CD8-positive, alpha-beta memory T cell (primary cell): ENCODE data around the gene PARD3. TPM values are rescaled to one million over a fixed set of nuclear protein-coding genes. Genes with fewer than 3 reads are reported as not detected.

ENCODE experiments used
- CTCF ChIA-PET: fragments of 350-600 bp; sonication (Branson Sonifier 250); formaldehyde crosslinking; loops from one replicate; lab custom pipeline; 2021; ENCODE audit warnings: antibody characterized with exemption; lab: Charles Lee
- POLR2A ChIA-PET: fragments of 350-600 bp; sonication (Branson Sonifier 250); formaldehyde crosslinking; loops from one replicate; lab custom pipeline; 2021; ENCODE audit warnings: antibody characterized with exemption; lab: Charles Lee
- DNase-seq, 5 donors: peaks; one replicate each; pipeline versions ENCODE4 v3.0.0 to v3.0.0-alpha.2; 2020 to 2022; ENCODE audit warnings: mixed read lengths in 1 of 5
- H3K27ac ChIP-seq: one replicate; pipeline ENCODE4 v1.7.0; 2013; ENCODE audit warnings: low read depth, mild to moderate bottlenecking, low read length, moderate library complexity
- H3K27me3 ChIP-seq: 2 replicates; pipeline ENCODE4 v1.7.0; 2013; ENCODE audit warnings: low read length, mild to moderate bottlenecking; ENCODE audit not compliant: insufficient read depth, poor library complexity, severe bottlenecking
- H3K36me3 ChIP-seq: 2 replicates; pipeline ENCODE4 v1.7.0; 2013; ENCODE audit warnings: mild to moderate bottlenecking, low read length, moderate library complexity; ENCODE audit not compliant: insufficient read depth
- H3K4me1 ChIP-seq: 2 replicates; pipeline ENCODE4 v1.7.0; 2013; ENCODE audit warnings: mild to moderate bottlenecking, low read length, moderate library complexity; ENCODE audit not compliant: insufficient read depth
- H3K4me3 ChIP-seq: 2 replicates; pipeline ENCODE4 v1.7.0; 2013; ENCODE audit warnings: mild to moderate bottlenecking, low read length
- H3K9me3 ChIP-seq: 2 replicates; pipeline ENCODE4 v1.7.0; 2013; ENCODE audit warnings: mild to moderate bottlenecking, low read length
- H3K27ac Mint-ChIP-seq, 8 donors: one replicate each; pipeline ENCODE4 v1.8.0; 2020 to 2021; ENCODE audit warnings: mixed read lengths in 8 of 8, mild to moderate bottlenecking in 6 of 8, inconsistent platforms in 3 of 8, moderate library complexity in 3 of 8
- H3K27me3 Mint-ChIP-seq, 2 donors: one replicate each; pipeline ENCODE4 v1.8.0; 2020 to 2021; ENCODE audit warnings: mixed read lengths in 2 of 2, mild to moderate bottlenecking in 1 of 2, moderate library complexity in 1 of 2
- H3K36me3 Mint-ChIP-seq, 3 donors: one replicate each; pipeline ENCODE4 v1.8.0; 2020 to 2021; ENCODE audit warnings: mixed read lengths in 3 of 3, inconsistent platforms in 1 of 3, mild to moderate bottlenecking in 1 of 3
- H3K4me1 Mint-ChIP-seq, 3 donors: one replicate each; pipeline ENCODE4 v1.8.0; 2020 to 2021; ENCODE audit warnings: mixed read lengths in 3 of 3, inconsistent platforms in 1 of 3, mild to moderate bottlenecking in 1 of 3
- H3K4me3 Mint-ChIP-seq, 7 donors: one replicate each; pipeline ENCODE4 v1.8.0; 2020 to 2021; ENCODE audit warnings: mixed read lengths in 7 of 7, mild to moderate bottlenecking in 6 of 7, moderate library complexity in 4 of 7, inconsistent platforms in 2 of 7
- H3K9me3 Mint-ChIP-seq, 5 donors: one replicate each; pipeline ENCODE4 v1.8.0; 2020 to 2022; ENCODE audit warnings: mixed read lengths in 5 of 5, mild to moderate bottlenecking in 3 of 5, moderate library complexity in 2 of 5, inconsistent platforms in 1 of 5
- polyA plus RNA-seq: library from polyadenylated mRNA; unstranded; fragments of 300-500 nt; fragmentation: Illumina TruSeq; gene quantifications from one replicate; pipeline ENCODE4 v1.2.3, GENCODE V29; 2021
- total RNA-seq, 2 experiments: library from RNA; stranded (reverse); gene quantifications; one replicate each; pipeline ENCODE4 v1.2.3, GENCODE V29; 2021

PARD3 gene
- total and polyA plus RNA-seq, 3 experiments from 2014 or later: 0.27 to 0.46 TPM; not detected in 1

DNA sequence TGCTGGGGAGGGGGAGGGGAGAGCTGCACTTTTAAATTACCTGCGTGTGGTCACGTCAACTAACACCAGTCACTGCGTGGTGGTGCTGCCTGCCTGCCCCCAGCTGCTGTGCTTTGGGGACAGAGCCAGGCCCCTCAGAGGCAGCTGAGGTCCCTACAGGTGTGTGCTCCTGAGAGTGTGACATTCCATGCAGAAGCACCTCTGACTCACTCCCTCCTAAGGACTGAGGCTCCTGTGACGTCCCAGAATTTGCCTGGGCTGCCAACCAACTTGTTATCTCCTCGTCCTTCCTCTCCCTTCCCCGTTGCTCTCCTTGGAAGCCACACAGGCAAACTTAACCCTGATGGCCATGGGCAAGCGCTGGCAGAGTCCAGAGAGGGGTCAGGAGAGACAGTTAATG is 563.0 kb downstream of the PARD3 start:
- ChIA-PET POLR2A (no interaction called here), CTCF (no interaction called here)
- H3K4me1 Mint-ChIP-seq: no peaks in the 10 kb centered on the region
- no peak for DNase-seq
- H3K27me3 Mint-ChIP-seq: no peaks in the 10 kb centered on the region
- no peaks in the 10 kb centered on the region for H3K36me3 ChIP-seq
- H3K27ac Mint-ChIP-seq: no peak overlapping the region
- H3K9me3 Mint-ChIP-seq: peaks cover 0 to 4% (median 0%) of the 10 kb centered on the region in 5 donors
- no peaks in the 10 kb centered on the region for H3K27me3 ChIP-seq
- H3K36me3 Mint-ChIP-seq: no peaks in the 10 kb centered on the region
- no peak overlapping the region for H3K4me3 Mint-ChIP-seq
- H3K27ac ChIP-seq: no peak overlapping the region
- H3K9me3 ChIP-seq: no peaks in the 10 kb centered on the region
- no peak overlapping the region for H3K4me3 ChIP-seq
- H3K4me1 ChIP-seq: no peaks in the 10 kb centered on the region

DNA sequence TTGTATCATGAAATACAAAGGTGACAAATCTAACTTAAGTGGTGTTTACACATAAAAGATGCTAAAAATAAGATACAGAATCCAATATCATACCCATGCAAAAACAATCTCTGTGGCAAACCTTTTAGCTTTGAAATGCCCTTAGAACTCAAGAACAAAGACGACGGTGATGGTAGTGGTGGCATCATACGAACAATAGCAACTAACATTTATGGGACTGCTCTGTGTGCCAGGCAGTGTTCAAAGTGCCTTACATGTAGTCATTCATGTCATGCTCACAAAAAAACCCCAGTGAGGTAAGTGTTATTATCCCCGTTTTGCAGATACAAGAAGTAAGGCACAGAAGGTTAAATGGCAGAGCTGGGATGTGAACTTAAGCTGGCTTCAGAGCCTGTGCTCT is 563.9 kb downstream of the PARD3 start:
- Mint-ChIP-seq H3K27ac (no peak overlapping the region), H3K27me3 (no peaks in the 10 kb centered on the region), H3K4me1 (no peaks in the 10 kb centered on the region), H3K9me3 (no peaks in the 10 kb centered on the region), H3K36me3 (no peaks in the 10 kb centered on the region), H3K4me3 (no peak overlapping the region)
- no peak for DNase-seq
- ChIA-PET POLR2A (no interaction called here), CTCF (no interaction called here)
- Histone ChIP-seq H3K27ac (no peak overlapping the region), H3K4me1 (no peaks in the 10 kb centered on the region), H3K9me3 (no peaks in the 10 kb centered on the region), H3K4me3 (no peak overlapping the region), H3K27me3 (no peaks in the 10 kb centered on the region), H3K36me3 (no peaks in the 10 kb centered on the region)

DNA sequence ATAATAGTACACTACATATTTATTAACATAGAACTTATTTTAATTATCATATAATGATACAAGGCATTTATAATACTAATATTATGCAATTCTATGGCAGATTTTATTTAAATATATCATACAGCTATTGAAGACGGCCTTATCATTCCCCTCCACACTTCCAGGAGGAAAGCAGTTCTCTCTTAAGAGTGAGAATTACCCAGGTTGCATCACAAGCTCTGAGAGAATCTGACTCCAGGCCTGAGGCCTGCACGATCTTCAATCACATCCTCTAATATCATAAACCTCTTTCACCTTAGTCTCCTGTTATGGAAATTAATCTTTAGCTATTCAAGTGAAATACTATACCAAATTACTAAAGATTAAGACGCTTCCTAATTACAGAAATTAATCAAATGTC is 564.4 kb downstream of the PARD3 start:
- Histone ChIP-seq H3K36me3 (no peaks in the 10 kb centered on the region), H3K27ac (no peak overlapping the region), H3K4me3 (no peak overlapping the region), H3K27me3 (no peaks in the 10 kb centered on the region), H3K4me1 (no peaks in the 10 kb centered on the region), H3K9me3 (no peaks in the 10 kb centered on the region)
- H3K4me1 Mint-ChIP-seq: no peaks in the 10 kb centered on the region
- POLR2A ChIA-PET: no interaction called here
- DNase-seq: no peak
- no peaks in the 10 kb centered on the region for H3K36me3 Mint-ChIP-seq
- CTCF ChIA-PET: no interaction called here
- no peaks in the 10 kb centered on the region for H3K27me3 Mint-ChIP-seq
- H3K4me3 Mint-ChIP-seq: no peak overlapping the region
- H3K27ac Mint-ChIP-seq: no peak overlapping the region
- no peaks in the 10 kb centered on the region for H3K9me3 Mint-ChIP-seq

DNA sequence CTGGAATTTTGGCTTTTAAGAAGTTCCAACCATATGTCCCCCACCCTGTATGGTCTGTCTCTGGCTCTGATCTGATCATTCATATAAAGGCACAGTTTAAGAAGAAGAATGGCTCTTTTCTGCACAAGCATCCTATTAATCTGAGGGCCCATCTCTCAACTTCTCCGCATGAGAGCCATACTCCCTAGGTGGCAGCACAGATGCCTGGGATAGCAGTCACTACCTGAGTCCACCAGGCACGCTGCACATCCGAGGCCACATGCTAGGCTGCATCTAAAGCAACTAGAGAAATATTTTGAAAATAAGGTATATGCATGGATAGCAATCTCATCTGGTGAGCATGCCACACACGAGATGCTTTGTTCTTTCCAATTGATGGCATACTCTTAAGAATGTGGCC is 565.5 kb downstream of the PARD3 start:
- no peaks in the 10 kb centered on the region for H3K4me1 ChIP-seq
- H3K4me3 ChIP-seq: no peak overlapping the region
- no peaks in the 10 kb centered on the region for H3K9me3 ChIP-seq
- ChIA-PET CTCF (no interaction called here), POLR2A (no interaction called here)
- Mint-ChIP-seq H3K9me3 (no peaks in the 10 kb centered on the region), H3K27me3 (no peaks in the 10 kb centered on the region), H3K4me3 (no peak overlapping the region), H3K27ac (no peak overlapping the region), H3K4me1 (no peaks in the 10 kb centered on the region), H3K36me3 (no peaks in the 10 kb centered on the region)
- H3K27ac ChIP-seq: no peak overlapping the region
- no peaks in the 10 kb centered on the region for H3K36me3 ChIP-seq
- no peak for DNase-seq
- no peaks in the 10 kb centered on the region for H3K27me3 ChIP-seq

DNA sequence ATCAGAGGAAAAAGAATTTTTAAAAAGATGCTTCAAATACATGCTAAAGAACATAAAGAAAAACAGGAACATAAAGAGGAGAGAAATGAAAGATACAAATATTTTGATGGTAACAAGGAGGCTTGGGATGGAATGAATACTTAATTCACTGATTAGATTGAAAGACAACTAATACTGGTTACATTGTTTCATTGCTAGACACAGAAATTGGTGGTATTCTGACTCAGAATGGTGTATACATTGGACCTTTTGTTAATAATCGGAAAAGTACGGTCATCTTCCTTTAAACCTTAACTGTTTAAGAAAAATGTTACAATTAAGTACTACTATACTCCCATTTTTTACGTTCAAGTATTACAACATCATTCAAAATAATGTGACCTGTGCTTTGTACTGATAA is 567.5 kb downstream of the PARD3 start:
- no peaks in the 10 kb centered on the region for H3K4me1 ChIP-seq
- POLR2A ChIA-PET: no interaction called here

DNA sequence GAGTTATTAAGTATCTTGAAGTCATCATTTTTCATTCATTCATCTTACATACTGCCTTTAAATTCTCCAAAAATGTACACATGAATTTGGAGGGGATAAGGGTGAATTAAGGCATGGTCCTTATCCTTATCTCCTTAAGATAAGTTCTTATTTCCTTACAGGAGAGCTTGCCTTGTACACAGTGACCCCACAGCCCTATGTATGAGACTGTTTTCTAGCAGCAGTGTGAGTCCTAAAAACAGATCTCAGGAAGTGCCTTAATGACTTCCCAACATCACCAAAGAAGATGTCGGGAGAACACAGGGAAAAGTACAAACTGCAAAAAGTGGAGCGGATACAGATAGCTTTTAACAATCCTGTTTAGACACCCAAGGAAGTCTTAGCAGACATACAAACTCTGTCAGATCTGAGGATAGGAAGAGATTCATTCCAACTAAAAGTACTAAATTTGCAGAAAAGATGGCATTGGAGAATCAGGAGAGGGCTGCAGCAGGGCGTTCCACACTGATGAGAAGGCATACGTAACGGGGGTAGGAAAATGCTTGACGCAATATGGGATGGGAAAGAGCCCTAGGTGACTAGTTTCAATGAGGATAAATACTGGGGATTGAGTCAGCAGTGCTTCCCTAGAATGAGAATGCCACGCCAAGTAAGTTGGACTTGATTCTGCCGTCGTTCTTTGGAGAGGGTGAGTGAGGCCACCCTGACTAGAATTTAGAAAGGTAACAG is 570.2 kb downstream of the PARD3 start:
- Histone ChIP-seq H3K4me3 (no peak overlapping the region), H3K36me3 (no peaks in the 10 kb centered on the region), H3K4me1 (no peaks in the 10 kb centered on the region), H3K27ac (no peak overlapping the region), H3K9me3 (no peaks in the 10 kb centered on the region), H3K27me3 (no peaks in the 10 kb centered on the region)
- no peak overlapping the region for H3K27ac Mint-ChIP-seq
- H3K36me3 Mint-ChIP-seq: no peaks in the 10 kb centered on the region
- POLR2A ChIA-PET: no interaction called here
- H3K4me3 Mint-ChIP-seq: no peak overlapping the region
- CTCF ChIA-PET: no interaction called here
- H3K9me3 Mint-ChIP-seq: peaks cover 0 to 3% (median 0%) of the 10 kb centered on the region in 5 donors
- no peaks in the 10 kb centered on the region for H3K27me3 Mint-ChIP-seq
- no peak for DNase-seq
- H3K4me1 Mint-ChIP-seq: no peaks in the 10 kb centered on the region

More for the DNA sequence above, 567.5 kb downstream of the PARD3 start:
- H3K27me3 Mint-ChIP-seq: no peaks in the 10 kb centered on the region
- H3K4me3 ChIP-seq: no peak overlapping the region
- no peaks in the 10 kb centered on the region for H3K36me3 Mint-ChIP-seq
- H3K27ac Mint-ChIP-seq: no peak overlapping the region
- H3K27ac ChIP-seq: no peak overlapping the region
- no peaks in the 10 kb centered on the region for H3K9me3 Mint-ChIP-seq
- H3K27me3 ChIP-seq: no peaks in the 10 kb centered on the region
- CTCF ChIA-PET: no interaction called here
- no peaks in the 10 kb centered on the region for H3K4me1 Mint-ChIP-seq
- H3K9me3 ChIP-seq: no peaks in the 10 kb centered on the region
- H3K4me3 Mint-ChIP-seq: no peak overlapping the region
- no peak for DNase-seq
- no peaks in the 10 kb centered on the region for H3K36me3 ChIP-seq

DNA sequence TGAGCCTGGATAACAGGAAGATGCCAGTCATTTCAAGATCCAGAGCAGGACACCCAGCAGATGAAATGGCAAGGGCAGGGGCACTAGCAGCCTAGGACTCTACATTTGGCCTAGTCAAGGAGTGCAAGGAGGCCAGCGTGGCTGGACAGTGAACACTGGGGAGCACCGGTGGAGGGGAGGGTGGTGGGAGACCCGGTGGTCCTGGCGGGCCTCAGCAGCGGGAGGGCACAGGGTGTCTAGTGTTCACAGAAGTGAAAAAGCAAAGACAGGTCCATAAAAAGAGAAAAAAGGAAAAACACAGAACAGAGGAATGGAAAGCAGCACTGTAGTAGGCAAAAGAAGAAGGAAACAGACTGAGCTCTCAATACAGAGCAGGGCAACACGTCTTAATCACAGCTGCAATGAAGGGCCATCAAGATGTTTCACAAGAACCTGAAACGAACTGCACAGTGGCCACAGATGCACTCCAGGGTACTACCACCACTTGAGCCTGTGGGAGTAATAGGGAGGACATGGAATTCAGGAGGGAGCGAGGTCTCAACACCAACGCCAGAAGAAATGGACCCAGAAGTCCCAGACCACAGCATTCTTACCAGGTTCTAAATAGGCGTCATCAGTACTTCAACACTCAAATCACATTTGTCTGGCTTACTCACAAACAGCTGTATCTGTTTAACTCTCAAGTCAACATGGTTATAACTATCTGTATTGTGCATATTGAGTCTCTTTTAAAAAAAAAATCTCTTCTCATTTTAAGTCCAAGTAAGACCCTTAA is 573.7 kb downstream of the PARD3 start:
- no peaks in the 10 kb centered on the region for H3K36me3 Mint-ChIP-seq
- H3K36me3 ChIP-seq: no peaks in the 10 kb centered on the region
- H3K4me1 Mint-ChIP-seq: no peaks in the 10 kb centered on the region
- no peak overlapping the region for H3K27ac ChIP-seq
- no peaks in the 10 kb centered on the region for H3K9me3 ChIP-seq
- H3K9me3 Mint-ChIP-seq: peaks cover 0 to 3% (median 0%) of the 10 kb centered on the region in 5 donors
- DNase-seq: no peak
- ChIA-PET POLR2A (no interaction called here), CTCF (no interaction called here)
- no peak overlapping the region for H3K4me3 ChIP-seq
- no peak overlapping the region for H3K27ac Mint-ChIP-seq
- no peaks in the 10 kb centered on the region for H3K27me3 ChIP-seq
- H3K4me3 Mint-ChIP-seq: no peak overlapping the region
- H3K4me1 ChIP-seq: no peaks in the 10 kb centered on the region
- H3K27me3 Mint-ChIP-seq: no peaks in the 10 kb centered on the region

DNA sequence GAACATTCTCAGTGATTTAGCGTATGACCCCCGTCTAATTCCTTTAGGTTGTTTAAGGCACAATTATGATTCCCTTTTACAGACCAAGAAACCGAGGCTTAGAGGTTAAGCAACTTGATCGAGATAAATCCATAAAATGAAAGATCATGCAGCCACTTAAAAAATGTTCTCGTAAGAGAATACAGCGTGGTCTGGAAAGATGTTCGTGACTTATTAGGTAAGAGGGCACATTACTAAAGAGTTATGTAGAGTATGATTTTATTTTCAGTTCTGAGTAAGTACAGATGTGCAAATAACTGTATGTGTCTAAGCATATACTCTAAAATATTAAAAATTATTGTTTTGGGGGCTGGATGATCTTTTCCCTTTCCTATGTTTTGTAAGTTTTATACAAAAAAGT is 575.1 kb downstream of the PARD3 start:
- H3K27me3 ChIP-seq: peaks cover 5% of the 10 kb centered on the region
- no peak overlapping the region for H3K4me3 Mint-ChIP-seq
- H3K27ac ChIP-seq: no peak overlapping the region
- no peaks in the 10 kb centered on the region for H3K4me1 ChIP-seq
- H3K4me3 ChIP-seq: no peak overlapping the region
- no peaks in the 10 kb centered on the region for H3K36me3 Mint-ChIP-seq
- H3K27me3 Mint-ChIP-seq: no peaks in the 10 kb centered on the region
- H3K4me1 Mint-ChIP-seq: no peaks in the 10 kb centered on the region
- no peak for DNase-seq
- ChIA-PET CTCF (no interaction called here), POLR2A (no interaction called here)
- no peaks in the 10 kb centered on the region for H3K36me3 ChIP-seq
- no peaks in the 10 kb centered on the region for H3K9me3 ChIP-seq
- no peak overlapping the region for H3K27ac Mint-ChIP-seq
- H3K9me3 Mint-ChIP-seq: peaks cover 0 to 3% (median 0%) of the 10 kb centered on the region in 5 donors
